GM10248 (cell line): Measurements from ENCODE around the gene FADS3.

Source experiments
- CTCF ChIA-PET: fragments of 300-600 bp; sonication (Branson Sonifier 250); formaldehyde crosslinking; extraction: SDS; loops from one replicate; lab custom pipeline; 2021; ENCODE audit warnings: antibody characterized with exemption; lab: Yijun Ruan, JAX
- POLR2A ChIA-PET: fragments of 350-650 bp; sonication (Branson Sonifier 250); formaldehyde crosslinking; extraction: SDS; loops from one replicate; lab custom pipeline; 2020; ENCODE audit warnings: antibody characterized with exemption; lab: Yijun Ruan, JAX
- DNase-seq: peaks from one replicate; pipeline ENCODE4 v3.0.0; 2012; ENCODE audit errors: extremely low spot score
- CTCF ChIP-seq: IDR thresholded peaks from 2 replicates; pipeline ENCODE4 v1.5.1; 2012; ENCODE audit warnings: mild to moderate bottlenecking, low read depth; ENCODE audit errors: extremely low read depth, missing control alignments, control extremely low read depth

FADS3 gene

DNA sequence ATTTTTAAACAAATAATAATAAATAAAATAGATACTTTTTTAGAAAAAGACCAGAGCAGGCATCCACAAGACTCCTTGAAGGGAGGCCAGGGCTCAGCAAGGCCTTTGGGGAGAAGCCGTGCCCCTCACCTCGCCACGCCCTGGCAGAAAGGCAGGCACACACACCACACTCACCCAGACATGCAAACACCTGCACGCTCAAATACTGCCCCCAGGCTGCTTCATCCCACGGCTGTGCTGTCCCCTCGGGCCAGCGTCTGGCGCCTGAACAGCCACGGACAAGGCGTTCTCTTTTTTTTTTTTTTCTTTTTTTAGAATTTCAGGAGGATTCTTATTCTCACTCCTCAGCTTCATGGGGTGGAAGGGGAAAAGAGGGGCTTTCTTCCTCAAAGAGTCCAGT is 1.5 kb downstream of the FADS3 start:
- ChIA-PET POLR2A (no interaction called here), CTCF (interaction anchor here (1.2 to 12.8 kb wide), 4 partner anchors 9 to 219 kb away, joined by 3 to 150 read pairs (median 6); no protein-coding TSS in a partner anchor)
- DNase-seq = no peak
- no peak for TF ChIP-seq CTCF

DNA sequence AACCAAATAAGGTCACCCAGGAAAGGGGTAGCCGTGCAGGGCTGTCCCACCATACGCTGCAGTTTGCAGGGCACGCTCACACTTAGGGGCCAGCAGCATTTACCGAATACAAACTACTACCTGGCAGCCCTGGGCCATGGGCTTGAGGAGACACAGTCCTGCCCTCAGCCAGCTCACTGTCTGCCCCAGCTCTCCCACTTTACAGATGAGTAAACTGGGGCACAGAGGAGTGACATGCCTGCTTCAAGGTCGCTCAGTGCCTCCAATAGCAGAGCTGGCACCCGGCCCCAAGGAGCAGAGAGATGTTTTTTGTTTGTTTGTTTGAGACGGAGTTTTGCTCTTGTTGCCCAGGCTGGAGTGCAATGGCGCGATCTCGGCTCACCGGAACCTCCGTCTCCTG is 2.8 kb downstream of the FADS3 start:
- ChIA-PET CTCF (interaction anchor here (0.8 to 12.8 kb wide), 6 partner anchors 9 to 220 kb away, joined by 3 to 150 read pairs (median 4); no protein-coding TSS in a partner anchor), POLR2A (no interaction called here)
- TF ChIP-seq CTCF = no peak
- DNase-seq = no peak

GRCh38 chr11:61887839-61888494 is 3.4 kb downstream of the FADS3 start:
- ChIA-PET CTCF (interaction anchor here (0.8 to 12.8 kb wide), 7 partner anchors 8 to 221 kb away, joined by 3 to 150 read pairs (median 3); partner anchors contain the start of gene FADS1), POLR2A (no interaction called here)
- no peak for DNase-seq

GRCh38 chr11:61886643-61887042 is 4.7 kb downstream of the FADS3 start:
- no peak for DNase-seq
- TF ChIP-seq CTCF = no peak
- ChIA-PET POLR2A (no interaction called here), CTCF (interaction anchor here (0.6 to 12.8 kb wide), 5 partner anchors 12 to 196 kb away, joined by 3 to 150 read pairs (median 4); partner anchors contain the start of gene FADS1)

More at GRCh38 chr11:61887839-61888494, 3.4 kb downstream of the FADS3 start:
- no peak for TF ChIP-seq CTCF

DNA sequence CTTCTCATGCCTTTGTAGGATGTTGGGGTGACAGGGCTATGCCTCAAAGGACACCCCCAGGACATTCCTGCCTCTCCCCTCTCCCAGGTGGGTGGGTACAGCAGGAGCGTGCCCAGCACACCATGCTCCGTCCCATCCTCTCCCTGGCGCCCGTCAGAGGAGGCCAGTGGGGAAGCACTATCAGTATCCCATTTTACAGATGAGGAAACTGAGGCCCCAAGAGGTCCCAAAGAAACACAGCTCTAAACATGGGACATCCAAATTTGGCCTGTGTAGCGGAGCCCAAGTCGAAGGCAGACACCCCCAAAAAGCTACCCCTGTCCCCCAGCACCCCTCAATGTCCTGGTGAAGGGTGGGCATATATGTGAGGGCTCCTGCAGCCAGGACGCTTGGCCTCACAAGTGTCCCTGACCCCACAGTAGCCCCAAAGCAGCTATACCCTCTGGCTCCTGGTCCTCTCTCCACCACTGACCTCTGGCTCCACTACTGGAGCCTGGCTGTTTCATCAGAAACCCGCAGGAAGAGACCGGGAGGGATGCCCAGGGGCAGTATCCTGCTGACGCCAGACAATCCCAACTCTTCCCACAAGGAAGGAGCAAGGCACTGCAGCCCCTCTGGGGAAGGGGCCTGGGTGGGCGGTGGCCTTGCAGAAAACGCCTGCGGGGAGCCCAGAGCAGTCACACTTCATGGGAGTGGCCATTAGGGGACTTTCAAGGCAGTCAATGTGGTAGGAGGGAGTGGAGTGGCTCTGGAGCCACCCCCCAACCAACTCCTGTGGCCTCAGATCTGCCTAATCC is 5.4 kb downstream of the FADS3 start:
- no peak for DNase-seq
- TF ChIP-seq CTCF = no peak
- CTCF ChIA-PET = interaction anchor here (0.6 to 12.8 kb wide), 6 partner anchors 13 to 196 kb away, joined by 3 to 150 read pairs (median 4); no protein-coding TSS in a partner anchor
- POLR2A ChIA-PET = no interaction called here

- DNase-seq = no peak
- ChIA-PET CTCF (interaction anchor here (0.9 to 12.8 kb wide), 7 partner anchors 13 to 196 kb away, joined by 3 to 150 read pairs (median 6); no protein-coding TSS in a partner anchor), POLR2A (no interaction called here)
- no peak for TF ChIP-seq CTCF
Observed at GRCh38 chr11:61885166-61885778, 6.1 kb downstream of the FADS3 start.
